ENCODE results near the gene KIAA1549.

- TF ChIP-seq, protein P1, sequence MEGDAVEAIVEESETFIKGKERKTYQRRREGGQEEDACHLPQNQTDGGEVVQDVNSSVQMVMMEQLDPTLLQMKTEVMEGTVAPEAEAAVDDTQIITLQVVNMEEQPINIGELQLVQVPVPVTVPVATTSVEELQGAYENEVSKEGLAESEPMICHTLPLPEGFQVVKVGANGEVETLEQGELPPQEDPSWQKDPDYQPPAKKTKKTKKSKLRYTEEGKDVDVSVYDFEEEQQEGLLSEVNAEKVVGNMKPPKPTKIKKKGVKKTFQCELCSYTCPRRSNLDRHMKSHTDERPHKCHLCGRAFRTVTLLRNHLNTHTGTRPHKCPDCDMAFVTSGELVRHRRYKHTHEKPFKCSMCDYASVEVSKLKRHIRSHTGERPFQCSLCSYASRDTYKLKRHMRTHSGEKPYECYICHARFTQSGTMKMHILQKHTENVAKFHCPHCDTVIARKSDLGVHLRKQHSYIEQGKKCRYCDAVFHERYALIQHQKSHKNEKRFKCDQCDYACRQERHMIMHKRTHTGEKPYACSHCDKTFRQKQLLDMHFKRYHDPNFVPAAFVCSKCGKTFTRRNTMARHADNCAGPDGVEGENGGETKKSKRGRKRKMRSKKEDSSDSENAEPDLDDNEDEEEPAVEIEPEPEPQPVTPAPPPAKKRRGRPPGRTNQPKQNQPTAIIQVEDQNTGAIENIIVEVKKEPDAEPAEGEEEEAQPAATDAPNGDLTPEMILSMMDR (IDR thresholded peaks at IDR 0.05) = no peak
- TF ChIP-seq POLR2AphosphoS5 (IDR thresholded peaks at IDR 0.05) = no peak
Observed at GRCh38 chr7:138863931-138864330, 117.3 kb downstream of the KIAA1549 start.

All from gastroesophageal sphincter (tissue), 3 donors.